DMS 273 (cell line): ENCODE results near the gene SMARCC2.
A peak's percentile ranks its signal among the peaks of the same experiment; 100 is the strongest.
"Not testable (repeated sequence)": the region's sequence is repeated elsewhere in the genome, so short reads cannot be mapped to it uniquely, and the experiment has no call there.

Source experiments
- DNase-seq: peaks from one replicate; lab custom pipeline; 2025; ENCODE audit not compliant: unreplicated experiment; lab: John Stamatoyannopoulos, UW

The SMARCC2 gene

GRCh38 chr12:56212361-56212760 lies 23.1 kb upstream of the SMARCC2 start:
- DNase-seq = no peak

GRCh38 chr12:56208006-56208405 lies 18.7 kb upstream of the SMARCC2 start:
- no peak for DNase-seq

GRCh38 chr12:56206452-56207166 lies 17.3 kb upstream of the SMARCC2 start:
- DNase-seq = peak; percentile 44

- peak; percentile 13 for DNase-seq
Observed at GRCh38 chr12:56205445-56205844, 16.2 kb upstream of the SMARCC2 start.

- no peak for DNase-seq
Observed at GRCh38 chr12:56204275-56204674, 15.0 kb upstream of the SMARCC2 start.

- DNase-seq = no peak
Observed at GRCh38 chr12:56202838-56203237, 13.6 kb upstream of the SMARCC2 start.

- DNase-seq = no peak
Observed at GRCh38 chr12:56202366-56202765, 13.1 kb upstream of the SMARCC2 start.

- DNase-seq = no peak
Observed at GRCh38 chr12:56198836-56199235, 9.6 kb upstream of the SMARCC2 start.

GRCh38 chr12:56197921-56198635 lies 8.8 kb upstream of the SMARCC2 start:
- DNase-seq = no peak

GRCh38 chr12:56196818-56197550 lies 7.7 kb upstream of the SMARCC2 start:
- not testable (repeated sequence) for DNase-seq

GRCh38 chr12:56193025-56193578 lies 3.8 kb upstream of the SMARCC2 start:
- DNase-seq = peak; percentile 93

- no peak for DNase-seq
Observed at GRCh38 chr12:56192582-56192981, 3.3 kb upstream of the SMARCC2 start.

- peak; percentile 14 for DNase-seq
Observed at GRCh38 chr12:56190695-56191155, 1.4 kb upstream of the SMARCC2 start.

- peak; percentile 92 for DNase-seq
Observed at GRCh38 chr12:56189918-56190694, 823 bp upstream of the SMARCC2 start.

GRCh38 chr12:56188778-56189098 lies 545 bp downstream of the SMARCC2 start:
- DNase-seq = peak; percentile 40

- DNase-seq = no peak
Observed at GRCh38 chr12:56188131-56188777, 1.0 kb downstream of the SMARCC2 start.

- no peak for DNase-seq
Observed at GRCh38 chr12:56186957-56187356, 2.3 kb downstream of the SMARCC2 start.

- DNase-seq = no peak
Observed at GRCh38 chr12:56178347-56178746, 10.9 kb downstream of the SMARCC2 start.

GRCh38 chr12:56172839-56173238 lies 16.4 kb downstream of the SMARCC2 start:
- DNase-seq = no peak

- no peak for DNase-seq
Observed at GRCh38 chr12:56169229-56169759, 20.0 kb downstream of the SMARCC2 start.
